Measurements from ENCODE around the gene DCBLD1. TPM values are rescaled to one million over a fixed set of nuclear protein-coding genes. Genes with fewer than 3 reads are reported as not detected.
A peak's percentile ranks its signal among the peaks of the same experiment; 100 is the strongest.

Gene DCBLD1
- total RNA-seq, 1 experiment from 2014 or later = 6.1 TPM

GRCh38 chr6:117481278-117481925 is 1.1 kb upstream of the DCBLD1 start:
- BruUV-seq (replicated peaks) = TSS peak; percentile 25
- H3K27me3 ChIP-seq (ENCODE audit: insufficient read depth, low read depth) = no peaks in the 10 kb centered on the region
- no peak overlapping the region for H2AFZ ChIP-seq
- H3K36me3 ChIP-seq (ENCODE audit: low read depth) = no peaks in the 10 kb centered on the region
- H3F3A ChIP-seq (ENCODE audit: insufficient read depth, low read depth) = peaks cover 23% of the 10 kb centered on the region; the same call in 1 of the 2 replicates
- CTCF ChIA-PET = interaction anchor here (0.6 kb wide), 1 partner anchor 66 kb away, joined by 3 read pairs; no protein-coding TSS in a partner anchor
- H3K4me2 ChIP-seq = peak overlapping the region; percentile 94
- H3K79me2 ChIP-seq (ENCODE audit: low read depth) = peaks cover 30% of the 10 kb centered on the region
- no peaks in the 10 kb centered on the region for H4K20me1 ChIP-seq (ENCODE audit: insufficient read depth)
- POLR2A ChIA-PET (ENCODE audit: unreplicated experiment) = interaction anchor here (0.8 kb wide), 1 partner anchor 120 kb away, joined by 7 read pairs; no protein-coding TSS in a partner anchor
- H3K9me2 ChIP-seq (ENCODE audit: insufficient read depth) = no peaks in the 10 kb centered on the region
- H3K4me1 ChIP-seq (replicated peaks; ENCODE audit: insufficient read depth) = peaks cover 16% of the 10 kb centered on the region
- H3K9me3 ChIP-seq (ENCODE audit: insufficient read depth, low read depth) = no peaks in the 10 kb centered on the region
- DNase-seq = no peak
- TF ChIP-seq CTCF (conservative IDR thresholded peaks at IDR 0.05) = no peak
- no peak for TF ChIP-seq EZH2 (IDR thresholded peaks at IDR 0.05; ENCODE audit: low read depth)
- intact Hi-C loops (cut with micrococcal nuclease; ENCODE audit: unreplicated experiment) = no loop called here
- peak overlapping the region; percentile 93; the same call in 1 of the 2 replicates for H3K4me3 ChIP-seq
- peak overlapping the region; percentile 7; the same call in 1 of the 2 replicates for H3K27ac ChIP-seq

DNA sequence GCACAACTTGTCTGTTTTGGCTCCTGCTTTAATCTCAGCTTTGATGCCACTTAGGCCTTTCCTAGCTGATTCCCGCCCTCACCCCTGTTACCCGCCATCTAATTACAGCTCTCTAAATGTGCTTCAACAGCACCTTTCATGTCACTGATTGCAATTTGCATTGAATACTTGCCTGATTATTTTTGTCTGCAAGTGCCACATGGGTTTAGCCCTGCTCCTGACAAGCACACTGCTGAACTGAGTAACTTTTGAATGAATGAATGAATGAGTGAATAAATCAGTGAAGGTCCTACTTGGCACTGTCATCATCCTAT is 591 bp upstream of the DCBLD1 start:
- H3K27me3 ChIP-seq (ENCODE audit: insufficient read depth, low read depth) = no peaks in the 10 kb centered on the region
- BruUV-seq (replicated peaks) = no TSS peak
- CTCF ChIA-PET = no interaction called here

More for the DNA sequence above, 591 bp upstream of the DCBLD1 start:
- H4K20me1 ChIP-seq (ENCODE audit: insufficient read depth) = no peaks in the 10 kb centered on the region
- DNase-seq = no peak
- H3K4me3 ChIP-seq = peak overlapping the region; percentile 93
- peak overlapping the region; percentile 94 for H3K4me2 ChIP-seq
- H3K27ac ChIP-seq = peak overlapping the region; percentile 7; the same call in 1 of the 2 replicates
- H2AFZ ChIP-seq = peak overlapping the region; percentile 87
- peaks cover 16% of the 10 kb centered on the region for H3K4me1 ChIP-seq (replicated peaks; ENCODE audit: insufficient read depth)
- TF ChIP-seq EZH2 (IDR thresholded peaks at IDR 0.05; ENCODE audit: low read depth) (no peak), CTCF (conservative IDR thresholded peaks at IDR 0.05) (no peak)
- H3K36me3 ChIP-seq (ENCODE audit: low read depth) = no peaks in the 10 kb centered on the region
- no peaks in the 10 kb centered on the region for H3K9me3 ChIP-seq (ENCODE audit: insufficient read depth, low read depth)
- POLR2A ChIA-PET (ENCODE audit: unreplicated experiment) = interaction anchor here (0.5 to 0.6 kb wide), 2 partner anchors 26 to 816 kb away, joined by 3 to 7 read pairs; no protein-coding TSS in a partner anchor
- peaks cover 23% of the 10 kb centered on the region; the same call in 1 of the 2 replicates for H3F3A ChIP-seq (ENCODE audit: insufficient read depth, low read depth)
- intact Hi-C loops (cut with micrococcal nuclease; ENCODE audit: unreplicated experiment) = loop anchor here (1.0 to 2.0 kb wide), 3 partner anchors 17 to 120 kb away; partner anchors contain the start of gene GOPC
- H3K79me2 ChIP-seq (ENCODE audit: low read depth) = peaks cover 35% of the 10 kb centered on the region
- H3K9me2 ChIP-seq (ENCODE audit: insufficient read depth) = no peaks in the 10 kb centered on the region
